ENCODE data around the gene DNAJC21. TPM values are rescaled to one million over a fixed set of nuclear protein-coding genes. Genes with fewer than 3 reads are reported as not detected.

Gene DNAJC21
- total and polyA plus RNA-seq, 2 of the 4 experiments (the other 2 are of a cell fraction) = 8.8 to 12.7 TPM

GRCh38 chr5:34968258-34968657, 38.9 kb downstream of the DNAJC21 start:
- H4K20me1 ChIP-seq (ENCODE audit: insufficient read depth, low read length) = no peaks in the 10 kb centered on the region
- no peak overlapping the region for H3K4ac ChIP-seq (ENCODE audit: low read depth, low read length)
- H3K9ac ChIP-seq (ENCODE audit: low read depth, low read length) = no peak overlapping the region
- H2BK15ac ChIP-seq (ENCODE audit: low read depth, low read length) = no peak overlapping the region
- H2AFZ ChIP-seq (replicated peaks; ENCODE audit: low read length, poor library complexity) = no peak overlapping the region
- TF ChIP-seq SMC3 (IDR thresholded peaks at IDR 0.05; ENCODE audit: low read depth, low read length) (no peak), CHD1 (IDR thresholded peaks at IDR 0.05; ENCODE audit: low read depth, low read length) (no peak), RAD21 (IDR thresholded peaks at IDR 0.05; ENCODE audit: low read length) (no peak), CEBPB (IDR thresholded peaks at IDR 0.05; ENCODE audit: low read depth, low read length) (no peak), CTCF (conservative IDR thresholded peaks at IDR 0.05; ENCODE audit: low read depth, low read length) (no peak), BHLHE40 (IDR thresholded peaks at IDR 0.05; ENCODE audit: low read depth, low read length) (no peak), POLR2A (IDR thresholded peaks at IDR 0.05; ENCODE audit: low read depth, low read length) (no peak), FOS (IDR thresholded peaks at IDR 0.05; ENCODE audit: low read depth, low read length) (no peak), MXI1 (IDR thresholded peaks at IDR 0.05; ENCODE audit: borderline replicate concordance, low read depth, low read length) (no peak), NFE2L2 (IDR thresholded peaks at IDR 0.05; ENCODE audit: low read depth, low read length) (no peak), MAFK (IDR thresholded peaks at IDR 0.05; ENCODE audit: low read depth, low read length) (no peak), ELK1 (IDR thresholded peaks at IDR 0.05; ENCODE audit: borderline replicate concordance, low read depth, low read length) (no peak), RFX5 (IDR thresholded peaks at IDR 0.05; ENCODE audit: low read depth, low read length) (no peak), RCOR1 (IDR thresholded peaks at IDR 0.05; ENCODE audit: insufficient replicate concordance, low read length) (no peak), USF2 (IDR thresholded peaks at IDR 0.05; ENCODE audit: low read depth, low read length) (no peak), MAZ (IDR thresholded peaks at IDR 0.05; ENCODE audit: borderline replicate concordance, low read depth, low read length) (no peak)
- in situ Hi-C loops (cut with MboI; ENCODE audit: low sequenced_read_pairs) (no loop called here), dilution Hi-C loops (cut with HindIII; ENCODE audit: low sequenced_read_pairs, unreplicated experiment) (no loop called here), intact Hi-C loops (cut with micrococcal nuclease) (no loop called here)
- H2BK5ac ChIP-seq (ENCODE audit: low read depth, low read length, poor library complexity, severe bottlenecking) = no peak overlapping the region
- no peak overlapping the region for H3K4me2 ChIP-seq (ENCODE audit: low read depth, low read length)
- H3K36me3 ChIP-seq (ENCODE audit: control insufficient read depth, insufficient read depth, low read length) = no peaks in the 10 kb centered on the region
- no peak overlapping the region for H3K27ac ChIP-seq (ENCODE audit: insufficient read depth, low read length)
- H3K27me3 ChIP-seq (ENCODE audit: control insufficient read depth, insufficient read depth, low read length) = no peaks in the 10 kb centered on the region
- H2BK120ac ChIP-seq (ENCODE audit: low read depth, low read length) = no peak overlapping the region
- WGBS, 2 experiments (ENCODE audit: extremely low coverage in 2 of 2, insufficient read length in 1 of 2) = no CpG with 5 or more reads among the region's 2 CpGs
- no TSS peak for BruUV-seq (replicated peaks)
- no peak overlapping the region for H3K23ac ChIP-seq (ENCODE audit: low read depth, low read length)
- H4K8ac ChIP-seq (ENCODE audit: low read depth in 2 of 2, low read length in 2 of 2) = no peak overlapping the region
- no peak overlapping the region for H2AK9ac ChIP-seq (replicated peaks; ENCODE audit: low read depth, low read length, poor library complexity)
- no peak overlapping the region for H3K4me3 ChIP-seq (ENCODE audit: insufficient read depth, low read depth, low read length)
- ATAC-seq (ENCODE audit: low read depth) = no peak
- H3K79me1 ChIP-seq (ENCODE audit: low read depth in 1 of 2, low read length in 2 of 2) = no peaks in the 10 kb centered on the region
- H3K9me1 ChIP-seq (ENCODE audit: insufficient read depth, low read length) = no peaks in the 10 kb centered on the region; the same call in 1 of the 2 replicates
- H3K9me3 ChIP-seq (ENCODE audit: control insufficient read depth, insufficient read depth, low read length) = 0 out of 2 replicates have a peak, but pooled peaks cover 2% of the 10 kb centered on the region
- H2AK5ac ChIP-seq (ENCODE audit: low read depth, low read length) = no peak overlapping the region
- H3K14ac ChIP-seq (replicated peaks; ENCODE audit: low read depth, low read length) = no peak overlapping the region
- no peaks in the 10 kb centered on the region for H3K4me1 ChIP-seq (ENCODE audit: control insufficient read depth, insufficient read depth, low read length)
- no peak overlapping the region for H4K91ac ChIP-seq (ENCODE audit: insufficient read depth, low read depth, low read length)
- ChIA-PET POLR2A (ENCODE audit: unreplicated experiment) (no interaction called here), CTCF (no interaction called here)
- no peak for DNase-seq
- no peak overlapping the region for H3K18ac ChIP-seq (ENCODE audit: low read depth, low read length)
- no peak overlapping the region for H3K56ac ChIP-seq (ENCODE audit: extremely low read depth, insufficient read depth, low read length)
- no peak overlapping the region for H4K5ac ChIP-seq (ENCODE audit: low read depth, low read length)
- no peak overlapping the region for H2BK20ac ChIP-seq (ENCODE audit: low read depth, low read length)

All from IMR-90 (cell line).